Measurements from ENCODE around the gene PRRT1B.
"Not testable (repeated sequence)": the region's sequence is repeated elsewhere in the genome, so short reads cannot be mapped to it uniquely, and the experiment has no call there.

The PRRT1B gene

GRCh38 chr9:131545003-131545785 is at the start of gene PRRT1B:
TSS of gene PRRT1B (plus strand) at chr9:131545523. CDS start at chr9:131545616, 93 bp downstream.
- no peak for DNase-seq

DNA sequence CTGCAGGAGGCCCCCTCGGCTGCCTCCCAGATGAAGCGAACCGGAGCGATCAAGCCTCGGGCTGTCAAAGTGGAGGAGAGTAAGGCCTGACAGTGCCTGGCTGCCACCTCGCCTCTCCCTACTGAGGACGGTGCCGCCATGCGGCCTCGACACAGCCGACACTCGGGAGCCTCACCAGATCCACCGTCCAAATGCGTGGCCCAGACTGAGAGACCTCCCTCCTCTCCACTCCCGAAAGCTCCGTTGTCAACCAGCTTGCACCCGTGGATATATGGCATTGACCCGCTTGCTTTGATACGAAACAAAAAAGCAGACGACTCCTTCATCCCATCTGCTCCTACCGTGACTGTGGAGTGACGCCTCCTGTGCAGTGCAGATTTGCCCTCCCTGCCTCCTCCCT is 49.5 kb upstream of the PRRT1B start:
- no peak for DNase-seq

- DNase-seq: no peak
These were observed 48.4 kb upstream of the PRRT1B start for GRCh38 chr9:131496844-131497405.

GRCh38 chr9:131499254-131499767 is 46.0 kb upstream of the PRRT1B start:
- DNase-seq: no peak

GRCh38 chr9:131500377-131500776 is 44.9 kb upstream of the PRRT1B start:
- DNase-seq: peak; percentile 37

DNA sequence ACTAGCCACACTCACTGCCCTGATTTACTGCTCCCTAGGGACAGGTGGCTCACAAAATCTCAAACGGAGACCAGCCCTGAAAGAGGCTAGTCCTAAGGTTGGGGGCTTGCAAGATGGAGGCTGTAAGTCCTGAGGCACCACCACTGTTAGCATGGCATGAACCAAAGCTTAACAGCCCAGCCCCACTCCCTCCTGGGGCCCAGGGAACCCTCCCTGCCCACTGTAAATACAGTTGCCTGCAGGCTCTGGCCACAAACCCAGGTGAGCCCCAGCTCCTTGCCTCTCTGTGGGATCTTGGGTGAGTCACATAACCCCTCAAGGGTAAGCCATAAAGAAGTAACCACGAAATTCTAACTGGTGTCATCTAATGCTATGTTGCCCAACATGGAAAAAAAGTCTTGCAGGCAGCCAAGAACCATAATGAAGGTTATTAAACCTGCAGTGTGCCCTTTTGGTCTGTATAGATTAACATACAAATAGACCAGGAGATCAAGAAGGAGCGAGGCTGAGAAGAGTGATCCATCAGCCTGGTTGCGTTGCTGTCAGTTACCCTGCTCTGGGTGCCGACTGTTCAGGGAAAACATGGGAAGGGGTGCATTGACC is 44.3 kb upstream of the PRRT1B start:
- peak; percentile 29 for DNase-seq

GRCh38 chr9:131502781-131503625 is 42.3 kb upstream of the PRRT1B start, which contains the start of gene POMT1:
TSS of gene POMT1 (plus strand) at chr9:131502918. CDS start at chr9:131504219, 1,301 bp downstream.
- DNase-seq: peak; percentile 85

DNA sequence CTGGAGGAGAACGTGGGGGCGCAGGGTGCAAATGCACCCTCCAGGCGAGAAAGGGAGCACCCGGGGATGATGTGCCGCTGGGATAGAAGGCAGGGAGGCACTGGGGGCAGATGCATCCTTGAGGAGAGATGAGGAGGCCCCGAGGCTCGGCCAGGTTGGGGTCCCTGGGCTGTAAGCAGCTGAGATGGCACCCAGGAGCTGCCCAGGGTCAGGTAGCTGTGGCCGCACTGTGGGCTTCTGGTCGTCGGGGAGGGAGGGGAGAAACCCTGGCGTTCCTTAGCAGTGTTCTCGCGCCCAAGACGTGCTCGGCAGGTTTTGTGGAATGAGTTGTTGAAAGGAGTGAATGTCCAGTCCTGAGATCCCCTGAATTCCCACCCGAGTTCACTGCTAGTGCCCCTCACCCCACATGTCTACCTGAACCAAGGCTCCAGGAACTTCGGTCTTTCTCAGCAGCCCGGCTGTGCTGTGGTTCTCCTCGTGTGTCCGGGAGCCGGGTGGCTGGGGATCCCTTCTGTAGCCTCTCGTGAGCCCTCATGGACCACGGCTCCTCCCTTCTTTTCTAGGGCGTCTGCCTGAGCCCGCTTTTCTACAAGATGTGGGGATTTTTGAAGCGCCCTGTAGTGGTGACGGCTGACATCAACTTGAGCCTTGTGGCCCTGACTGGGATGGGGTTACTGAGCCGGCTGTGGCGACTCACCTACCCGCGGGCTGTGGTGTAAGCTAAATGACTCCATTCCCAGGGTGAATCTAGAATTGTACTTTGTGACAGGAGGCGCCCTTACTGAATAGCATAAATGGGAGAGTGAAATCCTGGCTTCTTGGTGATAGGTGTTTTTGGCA is 41.5 kb upstream of the PRRT1B start:
- peak; percentile 15 for DNase-seq

- DNase-seq: no peak
These were observed 40.3 kb upstream of the PRRT1B start for GRCh38 chr9:131505012-131505411.

GRCh38 chr9:131511416-131511815 is 33.9 kb upstream of the PRRT1B start:
- DNase-seq: no peak

DNA sequence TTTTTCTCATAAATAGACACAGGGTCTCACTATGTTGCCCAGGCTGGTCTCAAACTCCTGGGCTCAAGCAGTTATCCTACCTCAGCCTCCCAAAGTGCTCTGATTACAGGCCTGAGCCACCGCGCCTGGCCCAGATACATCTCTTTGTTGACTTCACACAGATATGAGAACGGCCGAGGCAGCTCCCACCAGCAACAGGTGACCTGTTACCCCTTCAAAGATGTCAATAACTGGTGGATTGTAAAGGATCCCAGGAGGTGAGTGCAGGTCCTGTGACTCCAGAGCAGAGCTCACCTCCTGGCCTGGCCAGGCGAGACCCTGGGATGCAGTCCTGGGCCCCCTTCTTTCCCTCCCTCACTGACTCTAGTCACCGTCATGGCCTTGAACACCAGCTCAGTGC is 33.4 kb upstream of the PRRT1B start:
- DNase-seq: no peak

- no peak for DNase-seq
These were observed 32.1 kb upstream of the PRRT1B start for GRCh38 chr9:131513177-131513576.

GRCh38 chr9:131515559-131516031 is 29.7 kb upstream of the PRRT1B start:
- DNase-seq: not testable (repeated sequence)

GRCh38 chr9:131516100-131516499 is 29.2 kb upstream of the PRRT1B start:
- DNase-seq: no peak

- DNase-seq: no peak
These were observed 28.4 kb upstream of the PRRT1B start for GRCh38 chr9:131516930-131517329.

- DNase-seq: no peak
These were observed 27.5 kb upstream of the PRRT1B start for GRCh38 chr9:131517761-131518190.

DNA sequence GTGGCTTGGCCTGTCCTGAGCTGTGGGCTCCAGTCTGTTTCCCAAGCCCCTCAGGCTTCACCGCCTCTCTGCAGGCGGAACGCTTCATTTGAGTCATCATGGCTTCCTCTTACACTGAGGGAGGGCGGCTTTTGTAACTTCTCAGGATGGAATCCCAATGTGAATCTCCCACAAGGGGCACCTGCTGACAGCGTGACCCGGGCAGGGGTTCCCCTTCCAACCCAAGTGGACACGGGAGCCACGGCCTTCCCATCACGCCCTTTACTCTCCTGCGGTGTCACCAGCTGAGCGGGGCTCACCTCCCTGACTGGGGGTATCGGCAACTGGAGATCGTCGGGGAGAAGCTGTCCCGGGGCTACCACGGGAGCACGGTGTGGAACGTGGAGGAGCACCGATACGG is 26.8 kb upstream of the PRRT1B start:
- no peak for DNase-seq

- no peak for DNase-seq
These were observed 24.8 kb upstream of the PRRT1B start for GRCh38 chr9:131520503-131520902.

DNA sequence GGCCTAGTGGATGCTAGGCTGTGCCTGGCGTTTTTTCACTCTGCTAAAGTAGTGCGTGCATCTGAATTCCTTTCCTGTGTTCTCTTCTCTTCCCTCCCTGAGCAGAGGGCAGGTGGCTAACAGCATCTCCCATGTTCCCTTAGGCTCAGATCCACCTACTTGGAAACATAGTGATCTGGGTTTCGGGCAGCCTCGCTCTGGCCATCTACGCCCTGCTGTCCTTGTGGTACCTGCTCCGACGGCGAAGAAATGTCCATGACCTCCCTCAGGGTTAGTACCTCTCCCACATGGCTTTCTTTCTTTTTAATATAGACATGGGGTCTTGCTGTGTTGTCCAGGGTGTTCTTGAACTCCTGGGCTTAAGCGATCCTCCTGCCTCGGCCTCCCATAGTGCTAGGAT is 24.1 kb upstream of the PRRT1B start:
- no peak for DNase-seq

DNA sequence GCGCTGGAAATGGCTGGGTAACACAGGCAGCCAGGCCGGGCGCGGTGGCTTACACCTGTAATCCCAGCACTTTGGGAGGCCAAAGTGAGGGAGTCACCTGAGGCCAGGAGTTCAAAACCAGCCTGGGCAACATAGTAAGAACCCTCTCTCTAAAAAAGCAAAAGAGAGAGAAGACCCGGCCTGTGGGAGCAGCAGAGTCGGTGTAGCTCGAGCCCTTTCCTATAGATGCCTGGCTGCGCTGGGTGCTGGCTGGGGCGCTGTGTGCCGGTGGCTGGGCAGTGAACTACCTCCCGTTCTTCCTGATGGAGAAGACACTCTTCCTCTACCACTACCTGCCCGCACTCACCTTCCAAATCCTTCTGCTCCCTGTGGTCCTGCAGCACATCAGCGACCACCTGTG is 23.5 kb upstream of the PRRT1B start:
- DNase-seq: no peak

GRCh38 chr9:131522257-131523085 is 22.9 kb upstream of the PRRT1B start:
- no peak for DNase-seq

Data from activated CD4-positive, alpha-beta T cell treated with anti-CD3 and anti-CD28 coated beads for 1 hour (primary cell).